Panc1 (cell line): ENCODE measurements around the gene PLPPR5. TPM values are rescaled to one million over a fixed set of nuclear protein-coding genes. Genes with fewer than 3 reads are reported as not detected.

Experiments used
- ATAC-seq: fragments of 200-7000 bp; cut with Tn5 transposase; 2 replicates; pipeline ENCODE4 v1.9.1; 2020; ENCODE audit warnings: mild to moderate bottlenecking, moderate library complexity
- BruUV-seq: library from RNA; stranded (reverse); fragments of 400-500 nt; replicated peaks from 2 replicates; lab custom pipeline; 2021; lab: Mats Ljungman, UMichigan
- CTCF ChIA-PET: fragments of 300-600 bp; sonication (Branson Sonifier 250); formaldehyde crosslinking; loops from one replicate; lab custom pipeline; 2022; ENCODE audit warnings: antibody characterized with exemption; lab: Charles Lee
- POLR2A ChIA-PET: fragments of 300-600 bp; sonication (Branson Sonifier 250); formaldehyde crosslinking; loops from one replicate; lab custom pipeline; 2022; ENCODE audit warnings: antibody characterized with exemption; lab: Charles Lee
- DNase-seq: peaks from one replicate; pipeline ENCODE4 v3.0.0-alpha.2; 2010; ENCODE audit warnings: low read depth, low spot score
- H3K27ac ChIP-seq: 2 replicates; pipeline ENCODE4 v1.5.1; 2011; ENCODE audit warnings: mild to moderate bottlenecking, low read length, inconsistent platforms
- H3K27me3 ChIP-seq: fragments of 200-500 bp; sonication (Bioruptor generic); 2 replicates; pipeline ENCODE4 v1.6.0; 2014; ENCODE audit warnings: low read length, inconsistent platforms; ENCODE audit not compliant: control insufficient read depth, insufficient read depth
- H3K36me3 ChIP-seq: fragments of 200-500 bp; sonication (Bioruptor generic); 2 replicates; pipeline ENCODE4 v1.5.1; 2014; ENCODE audit warnings: inconsistent platforms, mild to moderate bottlenecking, low read length, moderate library complexity; ENCODE audit not compliant: control insufficient read depth, insufficient read depth
- H3K4me1 ChIP-seq: 2 replicates; pipeline ENCODE4 v1.5.1; 2011; ENCODE audit warnings: inconsistent platforms, mild to moderate bottlenecking, low read length, moderate library complexity; ENCODE audit not compliant: control insufficient read depth, insufficient read depth
- H3K4me3 ChIP-seq, 2 experiments: 2 replicates each; pipeline ENCODE4 v1.5.1; 2011 to 2012; ENCODE audit warnings: low read depth in 2 of 2, low read length in 2 of 2, mild to moderate bottlenecking in 2 of 2, inconsistent platforms in 1 of 2, moderate library complexity in 1 of 2
- H3K9me3 ChIP-seq: fragments of 200-500 bp; sonication (Bioruptor generic); 2 replicates; pipeline ENCODE4 v1.5.1; 2014; ENCODE audit warnings: low read depth, mild to moderate bottlenecking, inconsistent platforms, low read length, moderate library complexity; ENCODE audit not compliant: control insufficient read depth, insufficient read depth
- CTCF ChIP-seq: fragments of 450-650 bp; IDR thresholded peaks from 2 replicates; pipeline ENCODE4 v1.5.1; 2017; ENCODE audit warnings: mild to moderate bottlenecking
- POLR2AphosphoS5 ChIP-seq: IDR thresholded peaks from 2 replicates; pipeline ENCODE4 v1.6.1; 2012; ENCODE audit warnings: mild to moderate bottlenecking, low read depth, low read length, moderate library complexity
- REST ChIP-seq, 2 experiments: IDR thresholded peaks; 2 replicates each; pipeline ENCODE4 v1.6.1; 2011 to 2012; ENCODE audit warnings: low read depth in 2 of 2, control low read depth in 1 of 2, low read length in 1 of 2, mild to moderate bottlenecking in 1 of 2, moderate library complexity in 1 of 2; ENCODE audit not compliant: insufficient read depth in 1 of 2
- SIN3A ChIP-seq: IDR thresholded peaks from 2 replicates; pipeline ENCODE4 v1.6.1; 2012; ENCODE audit warnings: low read depth, mild to moderate bottlenecking, low read length, moderate library complexity, borderline replicate concordance; ENCODE audit not compliant: insufficient read depth
- TCF7L2 ChIP-seq: IDR thresholded peaks from 2 replicates; pipeline ENCODE4 v1.6.1; 2011; ENCODE audit warnings: mild to moderate bottlenecking, low read depth, low read length, inconsistent platforms
- in situ Hi-C: cut with HindIII; loops from 2 replicates; pipeline ENCODE4 v1.10.0; 2016; ENCODE audit warnings: low sequenced_read_pairs, low pct_unique_long_range_greater_than_20kb
- intact Hi-C: fragments of 100-400 bp; cut with micrococcal nuclease; formaldehyde crosslinking; loops from one replicate; pipeline ENCODE4 v1.10.0; 2022; ENCODE audit not compliant: unreplicated experiment
- total RNA-seq: library from RNA; stranded (reverse); gene quantifications from one replicate; pipeline ENCODE4 v1.2.1, GENCODE V29; 2021; ENCODE audit not compliant: unreplicated experiment

The PLPPR5 gene
- total RNA-seq, 1 experiment from 2014 or later, result not detected

GRCh38 chr1:98906361-98906760 lies 98.3 kb downstream of the PLPPR5 start:
- DNase-seq (no peak), ATAC-seq (no peak)
- CTCF ChIA-PET, result no interaction called here
- intact Hi-C loops (no loop called here), in situ Hi-C loops (no loop called here)
- no peak overlapping the region for H3K4me3 ChIP-seq
- H3K9me3 ChIP-seq, result no peaks in the 10 kb centered on the region
- H3K27ac ChIP-seq, result no peak overlapping the region
- no peaks in the 10 kb centered on the region for H3K36me3 ChIP-seq
- H3K4me1 ChIP-seq, result no peaks in the 10 kb centered on the region
- no TSS peak for BruUV-seq
- TF ChIP-seq SIN3A (no peak), POLR2AphosphoS5 (no peak), REST (IDR thresholded peaks at IDR 0.05; ENCODE audit: insufficient read depth in 1 of 2, low read depth in 2 of 2, low read length in 1 of 2) (no peak), TCF7L2 (no peak), CTCF (no peak)
- POLR2A ChIA-PET, result no interaction called here
- H3K27me3 ChIP-seq, result no peaks in the 10 kb centered on the region

GRCh38 chr1:98904684-98905083 lies 100.0 kb downstream of the PLPPR5 start:
- intact Hi-C loops, result no loop called here
- in situ Hi-C loops, result no loop called here
- Histone ChIP-seq H3K9me3 (no peaks in the 10 kb centered on the region), H3K36me3 (no peaks in the 10 kb centered on the region), H3K4me1 (no peaks in the 10 kb centered on the region), H3K4me3 (no peak overlapping the region), H3K27me3 (no peaks in the 10 kb centered on the region), H3K27ac (no peak overlapping the region)
- TF ChIP-seq POLR2AphosphoS5, result no peak
- DNase-seq, result no peak
- POLR2A ChIA-PET, result no interaction called here
- CTCF ChIA-PET, result no interaction called here
- BruUV-seq, result no TSS peak
- no peak for ATAC-seq

- H3K27me3 ChIP-seq, result no peaks in the 10 kb centered on the region
- in situ Hi-C loops, result no loop called here
- CTCF ChIA-PET, result no interaction called here
- TF ChIP-seq TCF7L2 (no peak), POLR2AphosphoS5 (no peak), SIN3A (no peak), REST (IDR thresholded peaks at IDR 0.05; ENCODE audit: insufficient read depth in 1 of 2, low read depth in 2 of 2, low read length in 1 of 2) (no peak), CTCF (no peak)
- no peak for DNase-seq
- H3K9me3 ChIP-seq, result no peaks in the 10 kb centered on the region
- H3K27ac ChIP-seq, result no peak overlapping the region
- POLR2A ChIA-PET, result no interaction called here
- H3K36me3 ChIP-seq, result no peaks in the 10 kb centered on the region
- intact Hi-C loops, result no loop called here
- ATAC-seq, result no peak
- BruUV-seq, result no TSS peak
- no peaks in the 10 kb centered on the region for H3K4me1 ChIP-seq
- H3K4me3 ChIP-seq, result no peak overlapping the region
These were observed 100.9 kb downstream of the PLPPR5 start for GRCh38 chr1:98903726-98904125.
